Neuronal stem cell (in vitro differentiated cells): Measurements from ENCODE around the gene KDM5A. TPM values are rescaled to one million over a fixed set of nuclear protein-coding genes. Genes with fewer than 3 reads are reported as not detected.
A peak's percentile ranks its signal among the peaks of the same experiment; 100 is the strongest.
"Not testable (repeated sequence)": the region's sequence is repeated elsewhere in the genome, so short reads cannot be mapped to it uniquely, and the experiment has no call there.

Experiments
- DNase-seq: peaks from one replicate; pipeline ENCODE4 v3.0.0-alpha.2; 2013; ENCODE audit warnings: low spot score
- H2AFZ ChIP-seq: one replicate; pipeline ENCODE4 v1.6.1; 2013; ENCODE audit warnings: mild to moderate bottlenecking, low read length, inconsistent platforms
- H2AK5ac ChIP-seq: 2 replicates; pipeline ENCODE4 v1.6.1; 2013; ENCODE audit warnings: low read depth, mild to moderate bottlenecking, inconsistent platforms, low read length, moderate library complexity, mixed read lengths
- H2BK120ac ChIP-seq: 2 replicates; pipeline ENCODE4 v1.6.1; 2013; ENCODE audit warnings: low read depth, mild to moderate bottlenecking, inconsistent platforms, low read length, moderate library complexity, mixed read lengths
- H2BK12ac ChIP-seq: one replicate; pipeline ENCODE4 v1.6.1; 2013; ENCODE audit warnings: low read length, inconsistent platforms
- H2BK15ac ChIP-seq: 2 replicates; pipeline ENCODE4 v1.6.1; 2013; ENCODE audit warnings: mild to moderate bottlenecking, low read length, inconsistent platforms, mixed read lengths
- H2BK5ac ChIP-seq: one replicate; pipeline ENCODE4 v1.6.1; 2013; ENCODE audit warnings: inconsistent platforms, mild to moderate bottlenecking, low read length, moderate library complexity
- H3K14ac ChIP-seq: one replicate; pipeline ENCODE4 v1.6.1; 2013; ENCODE audit warnings: low read length, inconsistent platforms
- H3K18ac ChIP-seq: 2 replicates; pipeline ENCODE4 v1.6.1; 2013; ENCODE audit warnings: low read length, inconsistent platforms
- H3K23ac ChIP-seq: 2 replicates; pipeline ENCODE4 v1.6.1; 2013; ENCODE audit warnings: low read depth, mild to moderate bottlenecking, mixed read lengths, low read length, inconsistent platforms; ENCODE audit not compliant: poor library complexity
- H3K27ac ChIP-seq: replicated peaks from 3 replicates; pipeline ENCODE4 v1.5.1; 2013; ENCODE audit warnings: low read length, inconsistent platforms
- H3K27me3 ChIP-seq, 3 experiments: 2 replicates each; pipeline ENCODE4 v1.6.1; 2013; ENCODE audit warnings: low read length in 3 of 3, mild to moderate bottlenecking in 2 of 3, inconsistent platforms in 1 of 3, low read depth in 1 of 3, mixed read lengths in 1 of 3, moderate library complexity in 1 of 3; ENCODE audit not compliant: control insufficient read depth in 3 of 3, insufficient read depth in 3 of 3
- H3K36me3 ChIP-seq, 2 donors: replicated peaks in 1 of 2; 2 replicates each; pipeline ENCODE4 v1.6.1; 2013; ENCODE audit warnings: low read length in 2 of 2; ENCODE audit not compliant: control insufficient read depth in 2 of 2, insufficient read depth in 2 of 2
- H3K4ac ChIP-seq: 2 replicates; pipeline ENCODE4 v1.6.1; 2013; ENCODE audit warnings: inconsistent platforms, mild to moderate bottlenecking, low read length, moderate library complexity
- H3K4me1 ChIP-seq, 2 donors: 1 replicate in 1 of 2; 2 replicates in 1 of 2; pipeline ENCODE4 v1.6.1; 2013; ENCODE audit warnings: low read length in 2 of 2, low read depth in 1 of 2; ENCODE audit not compliant: control insufficient read depth in 2 of 2, insufficient read depth in 1 of 2
- H3K4me2 ChIP-seq: one replicate; pipeline ENCODE4 v1.6.1; 2013; ENCODE audit warnings: mild to moderate bottlenecking, low read length, inconsistent platforms; ENCODE audit not compliant: insufficient read depth, poor library complexity, severe bottlenecking
- H3K4me3 ChIP-seq, 2 donors: 2 replicates each; pipeline ENCODE4 v1.5.1; 2013; ENCODE audit warnings: low read length in 2 of 2, mild to moderate bottlenecking in 2 of 2, inconsistent platforms in 1 of 2, moderate library complexity in 1 of 2
- H3K79me1 ChIP-seq: one replicate; pipeline ENCODE4 v1.6.1; 2013; ENCODE audit warnings: low read depth, mild to moderate bottlenecking, inconsistent platforms, low read length, moderate library complexity
- H3K9ac ChIP-seq: one replicate; pipeline ENCODE4 v1.6.1; 2013; ENCODE audit warnings: mild to moderate bottlenecking, low read depth, low read length, inconsistent platforms; ENCODE audit not compliant: poor library complexity
- H3K9me3 ChIP-seq, 2 donors: replicated peaks in 1 of 2; 2 replicates each; pipeline versions ENCODE3 to v1.6.1; 2013; ENCODE audit warnings: low read length in 2 of 2, mild to moderate bottlenecking in 2 of 2, inconsistent platforms in 1 of 2, low read depth in 1 of 2, mixed read lengths in 1 of 2, moderate library complexity in 1 of 2; ENCODE audit not compliant: control insufficient read depth in 2 of 2, insufficient read depth in 1 of 2
- H4K8ac ChIP-seq: one replicate; pipeline ENCODE4 v1.6.1; 2013; ENCODE audit warnings: low read depth, mild to moderate bottlenecking, inconsistent platforms, low read length, moderate library complexity
- H4K91ac ChIP-seq: one replicate; pipeline ENCODE4 v1.6.1; 2013; ENCODE audit warnings: low read length, low read depth, mild to moderate bottlenecking, inconsistent platforms; ENCODE audit not compliant: poor library complexity
- WGBS, 2 donors: extraction: QIAGEN DNeasy Blood & Tissue Kit; methylation state at CpG; one replicate each; pipeline ENCODE4 v1.1.7; 2013; ENCODE audit warnings: missing lambda C conversion rate in 2 of 2, mixed read lengths in 1 of 2; ENCODE audit not compliant: insufficient read length in 2 of 2, insufficient replicate concordance in 1 of 2; ENCODE audit errors: extremely low coverage in 2 of 2; 5-methylcytosine and 5-hydroxymethylcytosine counted together
- polyA plus RNA-seq, 2 experiments: library from polyadenylated mRNA; stranded (reverse); fragments of 200-250 nt; gene quantifications; one replicate each; pipeline ENCODE4 v1.2.3, GENCODE V29; 2013

Gene KDM5A
- polyA plus RNA-seq (2013, experiment 1 of 2): 16.6 TPM
- 16.4 TPM for polyA plus RNA-seq (2013, experiment 2 of 2)

- Histone ChIP-seq H4K8ac (no peak within 1 kb of the TSS), H3K27me3 (no peaks in the 10 kb centered on the region), H2BK12ac (no peak within 1 kb of the TSS), H3K23ac (peak within 1 kb of the TSS; percentile 68), H3K4ac (peak within 1 kb of the TSS; percentile 98), H2BK5ac (peak within 1 kb of the TSS; percentile 56), H4K91ac (no peak within 1 kb of the TSS), H3K9me3 (no peaks in the 10 kb centered on the region), H3K27ac (peak within 1 kb of the TSS; percentile 95), H2AK5ac (no peak within 1 kb of the TSS), H3K18ac (peak within 1 kb of the TSS; percentile 99), H3K79me1 (no peaks in the 10 kb centered on the region), H2BK120ac (no peak within 1 kb of the TSS), H3K36me3 (peaks cover 0 to 21% of the 10 kb centered on the region in 2 donors), H3K4me3 (peak within 1 kb of the TSS; percentile 81 to 85), H2BK15ac (peak within 1 kb of the TSS; percentile 30), H3K9ac (peak within 1 kb of the TSS; percentile 93), H2AFZ (peak within 1 kb of the TSS; percentile 95), H3K4me1 (peaks cover 0 to 13% of the 10 kb centered on the region in 2 donors), H3K4me2 (peak within 1 kb of the TSS; percentile 79), H3K14ac (no peak within 1 kb of the TSS)
- no CpG with 5 or more reads among the region's 53 CpGs for WGBS, 2 donors
- DNase-seq: peak; percentile 96
Measured at GRCh38 chr12:389142-390096, at the start of gene KDM5A. TSS of gene KDM5A (minus strand) at chr12:389320. CDS start at chr12:389091, 229 bp downstream.

GRCh38 chr12:435737-436136 is 46.6 kb upstream of the KDM5A start:
- not testable (repeated sequence) for H2BK120ac ChIP-seq, H3K9me3 ChIP-seq, H2BK12ac ChIP-seq, H3K14ac ChIP-seq, H4K8ac ChIP-seq, H2BK5ac ChIP-seq, H2BK15ac ChIP-seq, H3K27ac ChIP-seq, DNase-seq, H2AK5ac ChIP-seq, H2AFZ ChIP-seq, H4K91ac ChIP-seq, H3K23ac ChIP-seq, H3K4me3 ChIP-seq, H3K18ac ChIP-seq, H3K4me2 ChIP-seq, H3K79me1 ChIP-seq, H3K4me1 ChIP-seq, H3K27me3 ChIP-seq, H3K4ac ChIP-seq, H3K9ac ChIP-seq
- WGBS, 2 donors: no CpG with 5 or more reads among the region's 2 CpGs
- peaks cover 37 to 98% of the 10 kb centered on the region in 2 donors for H3K36me3 ChIP-seq

GRCh38 chr12:422526-422925 is 33.4 kb upstream of the KDM5A start:
- Histone ChIP-seq H3K23ac (no peak overlapping the region), H2BK12ac (no peak overlapping the region), H3K18ac (no peak overlapping the region), H3K4me2 (no peak overlapping the region), H2BK5ac (no peak overlapping the region), H2BK15ac (no peak overlapping the region), H3K9ac (no peak overlapping the region), H3K9me3 (no peaks in the 10 kb centered on the region), H4K91ac (no peak overlapping the region), H4K8ac (no peak overlapping the region), H3K14ac (no peak overlapping the region), H3K4me3 (no peak overlapping the region), H2AK5ac (no peak overlapping the region), H3K79me1 (peaks cover 2% of the 10 kb centered on the region), H3K4ac (no peak overlapping the region), H3K27ac (no peak overlapping the region), H3K36me3 (peaks cover 30 to 69% of the 10 kb centered on the region in 2 donors), H2BK120ac (no peak overlapping the region), H3K27me3 (no peaks in the 10 kb centered on the region), H2AFZ (no peak overlapping the region), H3K4me1 (no peaks in the 10 kb centered on the region)
- no peak for DNase-seq
- no CpG with 5 or more reads among the region's 3 CpGs for WGBS, 2 donors

GRCh38 chr12:418432-418831 is 29.3 kb upstream of the KDM5A start:
- no peak for DNase-seq
- Histone ChIP-seq H3K9me3 (no peaks in the 10 kb centered on the region), H3K4me2 (no peak overlapping the region), H3K18ac (no peak overlapping the region), H3K4me1 (no peaks in the 10 kb centered on the region), H3K9ac (no peak overlapping the region), H4K8ac (no peak overlapping the region), H3K27me3 (no peaks in the 10 kb centered on the region), H3K4me3 (no peak overlapping the region), H2BK5ac (no peak overlapping the region), H2AK5ac (no peak overlapping the region), H3K23ac (no peak overlapping the region), H3K36me3 (peaks cover 30 to 68% of the 10 kb centered on the region in 2 donors), H3K14ac (no peak overlapping the region), H2BK15ac (no peak overlapping the region), H3K27ac (no peak overlapping the region), H2AFZ (no peak overlapping the region), H2BK120ac (no peak overlapping the region), H3K4ac (no peak overlapping the region), H3K79me1 (no peaks in the 10 kb centered on the region), H2BK12ac (no peak overlapping the region), H4K91ac (no peak overlapping the region)
- no CpG with 5 or more reads among the region's 6 CpGs for WGBS, 2 donors
